HG03159 (cell line): ENCODE results near the gene AOAH.
"Not testable (repeated sequence)": the region's sequence is repeated elsewhere in the genome, so short reads cannot be mapped to it uniquely, and the experiment has no call there.

ENCODE experiments used
- ATAC-seq: cut with Tn5 transposase; IDR thresholded peaks from one replicate; pipeline ENCODE4 v1.9.1; 2021; ENCODE audit warnings: mild to moderate bottlenecking, moderate library complexity; ENCODE audit not compliant: unreplicated experiment

Gene AOAH

GRCh38 chr7:36741866-36742265 lies 17.6 kb upstream of the AOAH start:
- ATAC-seq = no peak

GRCh38 chr7:36739351-36739750 lies 15.1 kb upstream of the AOAH start:
- no peak for ATAC-seq

GRCh38 chr7:36736899-36737211 lies 12.6 kb upstream of the AOAH start:
- peak; percentile 91 for ATAC-seq

- no peak for ATAC-seq
Measured at GRCh38 chr7:36736090-36736898, 12.0 kb upstream of the AOAH start.

GRCh38 chr7:36735172-36735571 lies 10.9 kb upstream of the AOAH start:
- no peak for ATAC-seq

- ATAC-seq = no peak
Measured at GRCh38 chr7:36734731-36735130, 10.4 kb upstream of the AOAH start.

GRCh38 chr7:36733411-36733810 lies 9.1 kb upstream of the AOAH start:
- ATAC-seq = no peak

- no peak for ATAC-seq
Measured at GRCh38 chr7:36732806-36733205, 8.5 kb upstream of the AOAH start.

GRCh38 chr7:36730046-36730445 lies 5.8 kb upstream of the AOAH start:
- no peak for ATAC-seq

GRCh38 chr7:36728143-36728542 lies 3.8 kb upstream of the AOAH start:
- no peak for ATAC-seq

- ATAC-seq = no peak
Measured at GRCh38 chr7:36726806-36727503, 2.7 kb upstream of the AOAH start.

GRCh38 chr7:36726311-36726710 lies 2.0 kb upstream of the AOAH start:
- no peak for ATAC-seq

- ATAC-seq = no peak
Measured at GRCh38 chr7:36724996-36725395, 702 bp upstream of the AOAH start.

- no peak for ATAC-seq
Measured at GRCh38 chr7:36723291-36723690, 1.0 kb downstream of the AOAH start.

- no peak for ATAC-seq
Measured at GRCh38 chr7:36719083-36719632, 5.1 kb downstream of the AOAH start.

GRCh38 chr7:36717586-36717985 lies 6.7 kb downstream of the AOAH start:
- ATAC-seq = no peak

GRCh38 chr7:36716802-36717201 lies 7.5 kb downstream of the AOAH start:
- ATAC-seq = not testable (repeated sequence)

GRCh38 chr7:36712015-36712414 lies 12.3 kb downstream of the AOAH start:
- ATAC-seq = no peak

GRCh38 chr7:36711256-36711655 lies 13.0 kb downstream of the AOAH start:
- ATAC-seq = no peak

- ATAC-seq = no peak
Measured at GRCh38 chr7:36710186-36710791, 14.0 kb downstream of the AOAH start.

- ATAC-seq = no peak
Measured at GRCh38 chr7:36708767-36709166, 15.5 kb downstream of the AOAH start.

GRCh38 chr7:36707898-36708297 lies 16.4 kb downstream of the AOAH start:
- ATAC-seq = no peak
